Measurements from ENCODE around the gene KCNK2. TPM values are rescaled to one million over a fixed set of nuclear protein-coding genes. Genes with fewer than 3 reads are reported as not detected.

KCNK2 gene
- total and polyA plus RNA-seq, 2 of the 4 experiments (the other 2 are of a cell fraction): 45.9 to 86.9 TPM

- dilution Hi-C loops (cut with HindIII; ENCODE audit: low sequenced_read_pairs, unreplicated experiment): no loop called here
- H3K56ac ChIP-seq (ENCODE audit: extremely low read depth, insufficient read depth, low read length): no peak overlapping the region
- H3K27me3 ChIP-seq (ENCODE audit: control insufficient read depth, insufficient read depth, low read length): no peaks in the 10 kb centered on the region
- H3K4me1 ChIP-seq (ENCODE audit: control insufficient read depth, insufficient read depth, low read length): no peaks in the 10 kb centered on the region
- peaks cover 2% of the 10 kb centered on the region; the same call in 1 of the 2 replicates for H3K36me3 ChIP-seq (ENCODE audit: control insufficient read depth, insufficient read depth, low read length)
- H4K20me1 ChIP-seq (ENCODE audit: insufficient read depth, low read length): no peaks in the 10 kb centered on the region
- no peak overlapping the region for H2AK9ac ChIP-seq (replicated peaks; ENCODE audit: low read depth, low read length, poor library complexity)
- no peak overlapping the region for H2AFZ ChIP-seq (replicated peaks; ENCODE audit: low read length, poor library complexity)
- no CpG with 5 or more reads among the region's 1 CpG for WGBS, 2 experiments (ENCODE audit: extremely low coverage in 2 of 2, insufficient read length in 1 of 2)
- in situ Hi-C loops (cut with MboI; ENCODE audit: low sequenced_read_pairs): no loop called here
- H2BK5ac ChIP-seq (ENCODE audit: low read depth, low read length, poor library complexity, severe bottlenecking): no peak overlapping the region
- H2BK20ac ChIP-seq (ENCODE audit: low read depth, low read length): no peak overlapping the region
- H3K23ac ChIP-seq (ENCODE audit: low read depth, low read length): no peak overlapping the region
- H3K27ac ChIP-seq (ENCODE audit: insufficient read depth, low read length): no peak overlapping the region
- intact Hi-C loops (cut with micrococcal nuclease): no loop called here
- no peaks in the 10 kb centered on the region for H3K9me3 ChIP-seq (ENCODE audit: control insufficient read depth, insufficient read depth, low read length)
- no peak overlapping the region for H3K14ac ChIP-seq (replicated peaks; ENCODE audit: low read depth, low read length)
- no peak overlapping the region for H3K18ac ChIP-seq (ENCODE audit: low read depth, low read length)
- H2BK15ac ChIP-seq (ENCODE audit: low read depth, low read length): no peak overlapping the region
- no TSS peak for BruUV-seq (replicated peaks)
- no peak for ATAC-seq (ENCODE audit: low read depth)
- H4K5ac ChIP-seq (ENCODE audit: low read depth, low read length): no peak overlapping the region
- TF ChIP-seq MAFK (IDR thresholded peaks at IDR 0.05; ENCODE audit: low read depth, low read length) (no peak), FOS (IDR thresholded peaks at IDR 0.05; ENCODE audit: low read depth, low read length) (no peak), USF2 (IDR thresholded peaks at IDR 0.05; ENCODE audit: low read depth, low read length) (no peak), RFX5 (IDR thresholded peaks at IDR 0.05; ENCODE audit: low read depth, low read length) (no peak)
- no peak overlapping the region for H4K8ac ChIP-seq (ENCODE audit: low read depth in 2 of 2, low read length in 2 of 2)
- H3K79me1 ChIP-seq (ENCODE audit: low read depth in 1 of 2, low read length in 2 of 2): 0 out of 4 replicates have a peak, but pooled peaks cover 2 to 4% of the 10 kb centered on the region in 2 experiments
- no peak overlapping the region for H3K4ac ChIP-seq (ENCODE audit: low read depth, low read length)
- no peak overlapping the region for H3K4me2 ChIP-seq (ENCODE audit: low read depth, low read length)
- H2BK120ac ChIP-seq (ENCODE audit: low read depth, low read length): no peak overlapping the region
- no peak overlapping the region for H4K91ac ChIP-seq (ENCODE audit: insufficient read depth, low read depth, low read length)
- H3K4me3 ChIP-seq (ENCODE audit: insufficient read depth, low read depth, low read length): no peak overlapping the region
- CTCF ChIA-PET: no interaction called here
- 0 out of 2 replicates have a peak, but pooled peaks cover 6% of the 10 kb centered on the region for H3K9me1 ChIP-seq (ENCODE audit: insufficient read depth, low read length)
- DNase-seq: no peak
- POLR2A ChIA-PET (ENCODE audit: unreplicated experiment): no interaction called here
- H2AK5ac ChIP-seq (ENCODE audit: low read depth, low read length): no peak overlapping the region
- no peak overlapping the region for H3K9ac ChIP-seq (ENCODE audit: low read depth, low read length)
These were observed 11.8 kb downstream of the KCNK2 start for GRCh38 chr1:215094381-215094780.
